OCI-LY1 (cell line): Measurements from ENCODE around the gene POLG2.

ENCODE experiments used
- CTCF ChIP-seq: fragments of 200-600 bp; sonication (generic), shearing (Covaris generic); IDR thresholded peaks from 2 replicates; pipeline ENCODE4 v1.5.1; 2017; ENCODE audit warnings: mild to moderate bottlenecking, antibody characterized with exemption, low read length, moderate library complexity, mixed read lengths
- EZH2 ChIP-seq: fragments of 200-600 bp; sonication (generic), shearing (Covaris generic); IDR thresholded peaks from 2 replicates; pipeline ENCODE4 v1.8.0; 2017; ENCODE audit warnings: borderline replicate concordance, mixed run types, mild to moderate bottlenecking, antibody characterized with exemption, low read length, moderate library complexity, mixed read lengths

- TF ChIP-seq CTCF, result no peak
- TF ChIP-seq EZH2, result no peak
Measured at GRCh38 chr17:64527914-64528313, 31.1 kb upstream of the POLG2 start.
